ENCODE results near the gene SETD7.

DNA sequence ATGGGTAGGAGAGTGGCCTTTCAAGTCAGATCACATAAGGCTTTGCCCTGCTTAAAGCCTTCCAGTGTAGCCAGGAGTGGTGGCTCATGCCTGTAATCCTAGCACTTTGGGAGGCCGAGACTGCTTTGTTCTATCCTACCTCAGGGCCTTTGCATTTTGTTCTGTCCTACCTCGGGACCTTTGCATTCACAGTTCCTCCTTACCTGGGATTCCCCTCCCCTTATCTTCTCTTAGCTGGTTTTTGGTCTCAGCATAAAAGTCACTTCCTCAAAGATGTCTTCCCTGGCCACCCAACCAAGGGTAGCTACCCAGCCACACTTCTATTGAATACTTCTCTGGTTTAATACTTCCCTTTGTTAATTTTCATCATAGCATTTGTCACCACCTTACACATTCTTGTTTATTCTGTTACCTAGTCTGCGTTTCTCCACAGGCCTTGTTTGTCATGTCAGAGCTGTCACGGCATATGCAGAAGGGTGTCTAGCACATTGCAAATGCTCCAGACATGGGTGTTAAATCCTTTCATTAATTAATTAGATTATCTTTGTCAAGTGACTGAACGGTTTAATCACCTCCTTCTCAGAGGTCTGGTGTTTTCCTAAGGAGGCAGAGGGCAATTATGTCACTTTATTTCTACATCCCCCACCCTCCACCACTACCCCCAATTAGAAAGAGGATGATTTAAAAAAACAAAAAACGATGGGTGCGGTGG is 11.3 kb upstream of the SETD7 start:
- TF ChIP-seq POLR2A (IDR thresholded peaks at IDR 0.05) (no peak), POLR2AphosphoS5 (IDR thresholded peaks at IDR 0.05) (no peak)
